HG03342 (cell line): ENCODE results near the gene ZNF292.
"Not testable (repeated sequence)": the region's sequence is repeated elsewhere in the genome, so short reads cannot be mapped to it uniquely, and the experiment has no call there.

Experiments used
- ATAC-seq: cut with Tn5 transposase; IDR thresholded peaks from one replicate; pipeline ENCODE4 v1.9.1; 2021; ENCODE audit warnings: mild to moderate bottlenecking, moderate library complexity; ENCODE audit not compliant: unreplicated experiment

Gene ZNF292

DNA sequence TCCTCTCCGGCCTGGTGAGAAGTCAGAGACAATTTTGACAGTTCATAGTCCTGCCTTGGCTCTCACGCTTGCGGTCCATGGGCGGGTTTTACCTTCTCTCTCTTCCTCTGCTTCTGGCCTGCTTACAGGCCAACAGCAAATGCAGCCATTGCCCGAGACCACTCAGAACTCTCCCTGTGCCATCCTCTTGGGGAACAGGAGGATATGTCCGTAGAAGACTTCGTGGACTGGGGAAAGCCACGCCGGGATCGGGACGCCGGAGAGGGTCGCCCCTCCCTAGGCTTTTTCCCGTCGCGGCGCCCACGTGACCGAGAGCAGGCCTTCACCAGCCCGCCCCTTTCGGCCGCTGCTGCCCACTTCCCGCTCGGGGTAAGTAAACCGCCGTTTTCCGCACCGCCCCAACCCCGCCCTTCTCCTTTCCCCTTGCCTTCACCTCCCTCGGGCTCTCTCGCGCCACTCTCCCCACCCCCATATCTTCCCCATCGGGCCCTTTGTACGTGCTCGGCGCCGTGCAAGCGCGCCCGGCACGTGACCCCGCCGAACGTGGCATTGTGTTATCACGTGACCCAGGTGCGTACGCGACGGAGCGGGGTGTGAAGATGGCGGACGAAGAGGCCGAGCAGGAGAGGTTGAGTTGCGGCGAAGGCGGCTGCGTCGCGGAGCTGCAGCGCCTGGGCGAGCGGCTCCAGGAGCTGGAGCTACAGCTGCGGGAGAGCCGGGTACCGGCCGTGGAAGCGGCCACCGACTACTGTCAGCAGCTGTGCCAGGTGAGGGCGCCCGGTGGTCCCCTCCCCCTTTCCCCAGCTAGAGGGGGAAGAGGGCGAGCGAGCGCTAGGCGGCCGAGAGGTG, at the start of gene ZNF292:
Gene ZNF292, plus strand, starts transcription at position 573 of the 849 bp plus-strand sequence. Its CDS starts 27 bp downstream, at position 600.
- peak; percentile 76 for ATAC-seq

DNA sequence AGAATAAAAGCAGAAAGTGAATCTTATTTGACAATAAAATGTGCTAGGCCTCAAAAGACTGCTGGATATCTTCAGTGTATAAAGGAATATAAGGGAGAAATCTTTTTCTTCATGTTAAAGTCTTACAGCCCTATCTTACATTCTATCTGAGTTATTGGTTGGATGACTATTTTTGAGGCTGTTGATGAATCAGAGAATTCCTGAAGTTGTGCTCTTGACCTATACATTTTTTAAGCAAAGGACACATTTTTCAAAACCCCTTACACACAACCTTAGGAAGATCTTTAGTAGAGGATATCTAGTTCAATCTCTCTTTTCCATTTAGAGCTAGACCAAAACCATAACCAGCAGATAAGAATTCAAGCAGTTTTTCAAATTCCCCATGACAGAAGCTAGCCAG, 49.5 kb upstream of the ZNF292 start:
- no peak for ATAC-seq

DNA sequence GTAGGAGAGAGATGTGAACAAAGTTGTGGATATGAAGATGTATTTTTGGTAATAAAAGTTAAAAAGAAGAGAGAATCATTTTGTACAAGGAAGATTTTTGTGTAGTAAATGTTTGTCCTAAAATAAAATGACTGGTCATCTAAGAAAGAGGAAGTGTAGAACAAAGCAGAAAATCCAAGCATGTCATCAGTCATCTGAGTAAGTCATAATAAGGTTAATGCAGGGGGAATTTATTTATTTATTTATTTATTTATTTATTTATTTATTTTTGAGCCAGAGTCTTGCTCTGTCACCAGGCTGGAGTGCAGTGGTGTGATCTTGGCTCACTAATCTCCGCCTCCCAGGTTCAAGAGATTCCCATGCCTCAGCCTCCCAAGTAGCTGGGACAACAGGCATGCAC, 44.7 kb upstream of the ZNF292 start:
- ATAC-seq = no peak

DNA sequence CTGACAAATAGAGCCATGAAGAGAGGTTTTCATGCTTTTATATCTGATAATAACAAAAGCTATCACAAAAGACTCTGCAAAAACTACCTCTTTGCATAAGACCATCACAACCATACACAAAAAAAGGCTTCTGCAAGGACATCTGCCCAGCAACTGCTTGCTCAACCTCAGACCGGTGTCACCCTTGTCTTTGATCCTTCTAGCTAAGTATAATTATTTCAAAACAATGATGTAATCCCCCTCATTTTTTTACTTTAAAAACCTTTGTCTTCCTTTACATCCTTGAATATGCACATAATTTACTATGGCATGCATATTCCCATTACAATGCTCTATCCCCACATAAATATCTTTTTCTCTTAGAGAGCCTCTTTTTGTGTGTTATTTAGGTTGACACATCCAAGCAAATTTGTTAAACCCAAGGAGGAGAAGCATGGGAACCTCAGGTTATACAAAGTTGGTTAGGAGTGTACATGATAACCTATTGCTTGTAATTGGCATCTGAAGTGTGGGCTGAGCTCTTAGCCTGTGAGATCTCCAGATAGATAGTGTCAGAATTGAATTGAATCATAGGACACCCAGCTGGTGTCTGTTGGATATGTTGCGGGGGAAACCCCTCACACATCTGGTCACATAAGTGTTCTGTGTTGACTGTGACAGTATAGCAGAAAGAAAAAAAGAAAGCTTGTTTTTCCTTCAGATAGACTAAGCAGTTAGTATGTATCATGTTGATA, 39.8 kb upstream of the ZNF292 start:
- peak; percentile 89 for ATAC-seq

DNA sequence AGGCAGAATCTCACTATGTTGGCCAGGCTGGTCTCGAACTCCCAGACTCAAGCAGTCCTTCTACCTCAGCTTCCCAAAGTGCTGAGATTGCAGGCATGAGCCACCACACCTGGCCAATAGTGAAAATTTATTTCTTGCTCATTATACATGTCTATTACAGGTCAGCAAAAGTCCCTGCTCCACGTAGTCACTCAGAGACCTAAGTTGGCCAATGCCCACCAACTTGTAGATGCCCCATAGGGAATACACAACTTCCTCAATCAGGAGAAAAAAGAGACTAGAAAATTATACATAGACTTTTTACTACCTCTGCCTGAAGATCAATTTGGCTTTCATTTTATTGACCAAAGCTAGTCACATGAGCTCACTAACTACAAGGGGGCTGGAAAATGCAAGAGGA, 38.4 kb upstream of the ZNF292 start:
- ATAC-seq = no peak

- ATAC-seq = no peak
Measured at GRCh38 chr6:87118054-87118453, 37.3 kb upstream of the ZNF292 start.

GRCh38 chr6:87122477-87122876, 32.9 kb upstream of the ZNF292 start:
- no peak for ATAC-seq

GRCh38 chr6:87124074-87124473, 31.3 kb upstream of the ZNF292 start:
- ATAC-seq = no peak

DNA sequence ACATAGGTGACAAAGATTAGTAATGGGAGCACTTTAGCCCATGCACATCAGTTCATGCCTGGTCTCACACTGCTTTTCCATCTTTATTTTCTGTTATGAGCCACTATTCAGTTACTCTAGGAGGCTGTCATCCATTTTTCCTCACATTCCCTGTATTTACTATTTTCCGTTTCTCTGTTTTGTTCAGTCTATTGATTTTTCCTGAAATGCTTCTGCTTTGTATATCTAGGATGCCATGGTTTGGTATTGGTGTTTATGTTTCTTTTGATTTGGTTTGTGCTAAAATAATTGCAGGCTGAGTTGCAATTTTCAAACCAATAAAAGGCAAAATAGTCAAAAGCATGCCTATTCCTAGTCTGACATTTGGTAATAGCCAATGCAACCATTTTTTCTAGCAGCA, 28.9 kb upstream of the ZNF292 start:
- ATAC-seq = no peak

DNA sequence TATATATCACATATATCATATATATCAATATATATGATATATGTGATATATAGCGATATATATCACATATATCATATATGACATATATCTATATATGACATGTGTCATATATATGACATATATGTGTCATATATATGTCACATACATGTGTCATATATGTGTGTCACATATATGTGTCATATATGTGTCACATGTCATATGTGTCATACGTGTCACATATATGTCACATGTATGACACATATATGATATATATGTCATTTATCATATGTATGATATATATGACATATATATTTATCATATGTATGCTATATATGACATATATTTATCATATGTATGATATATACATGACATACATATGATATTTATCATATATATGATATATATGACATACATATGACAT, 27.6 kb upstream of the ZNF292 start:
- ATAC-seq = no peak

- ATAC-seq = no peak
Measured at GRCh38 chr6:87136963-87137362, 18.4 kb upstream of the ZNF292 start.

DNA sequence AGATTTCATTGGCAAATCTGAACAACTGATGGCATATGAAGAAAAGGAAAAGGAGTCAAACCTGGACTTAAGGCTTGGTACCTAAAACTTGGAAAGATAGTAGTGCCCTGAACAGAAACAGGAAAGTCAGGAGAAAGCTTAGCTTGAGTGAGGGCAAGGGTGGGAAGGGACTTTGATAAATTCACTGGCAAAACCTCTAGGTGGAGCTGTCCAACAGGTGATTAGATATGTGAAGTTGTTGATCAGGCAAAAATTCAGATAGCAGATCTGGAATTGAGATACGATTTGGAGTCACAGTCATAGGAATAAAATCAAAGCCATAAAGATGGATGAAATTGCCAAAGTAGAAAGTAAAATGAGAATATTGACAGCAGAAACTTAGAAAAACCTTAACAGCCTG, 16.1 kb upstream of the ZNF292 start:
- peak; percentile 62 for ATAC-seq

DNA sequence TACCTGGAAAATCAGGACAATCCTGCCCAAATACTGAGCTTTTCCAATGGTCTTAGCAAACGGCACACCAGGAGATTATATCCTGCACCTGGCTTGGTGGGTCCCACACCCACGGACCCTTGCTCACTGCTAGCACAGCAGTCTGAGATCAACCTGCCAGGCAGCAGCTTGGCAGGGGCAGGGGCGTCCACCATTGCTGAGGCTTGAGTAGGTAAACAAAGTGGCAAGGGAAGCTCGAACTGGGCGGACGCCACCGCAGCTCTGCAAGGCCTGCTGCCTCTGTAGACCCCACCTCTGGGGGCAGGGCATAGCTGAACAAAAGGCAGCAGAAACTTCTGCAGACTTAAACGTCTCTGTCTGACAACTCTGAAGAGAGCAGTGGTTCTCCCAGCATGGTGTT, 15.4 kb upstream of the ZNF292 start:
- not testable (repeated sequence) for ATAC-seq

DNA sequence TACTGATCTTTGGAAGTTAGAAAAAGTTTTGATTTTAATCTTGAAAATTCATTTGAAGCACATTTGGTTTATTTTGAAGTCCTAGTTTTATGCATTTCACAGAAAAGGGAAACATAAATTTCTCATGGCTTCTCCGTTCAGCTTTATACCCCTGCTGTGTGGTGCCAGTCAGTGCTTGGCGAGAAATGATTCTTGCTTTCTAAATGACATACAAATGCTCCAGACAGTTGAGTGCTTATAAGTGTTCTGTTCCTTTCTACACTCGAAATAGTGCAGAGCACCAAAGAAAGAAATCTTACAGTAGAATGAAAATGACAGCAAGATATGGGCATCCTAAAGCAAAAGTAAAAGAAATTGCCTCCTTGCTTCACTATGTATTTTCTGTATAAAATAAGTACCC, 9.0 kb upstream of the ZNF292 start:
- ATAC-seq = peak; percentile 56

- ATAC-seq = no peak
Measured at GRCh38 chr6:87150406-87150805, 5.0 kb upstream of the ZNF292 start.

DNA sequence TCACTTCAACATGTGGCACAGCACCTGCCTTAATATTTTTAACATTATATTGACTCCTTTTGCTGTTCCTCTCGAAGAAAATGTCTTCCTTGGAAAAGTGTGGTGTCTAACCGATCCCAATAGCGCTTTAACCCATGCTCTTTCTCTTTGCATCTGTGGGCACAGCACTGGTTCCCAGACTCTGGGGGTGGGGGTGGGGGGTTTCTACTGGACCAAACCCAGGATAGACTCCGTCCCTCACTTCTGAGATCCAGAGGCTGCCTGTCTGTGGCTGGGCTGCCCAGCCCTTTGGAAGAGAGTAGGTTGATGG, 3.9 kb upstream of the ZNF292 start:
- ATAC-seq = no peak

DNA sequence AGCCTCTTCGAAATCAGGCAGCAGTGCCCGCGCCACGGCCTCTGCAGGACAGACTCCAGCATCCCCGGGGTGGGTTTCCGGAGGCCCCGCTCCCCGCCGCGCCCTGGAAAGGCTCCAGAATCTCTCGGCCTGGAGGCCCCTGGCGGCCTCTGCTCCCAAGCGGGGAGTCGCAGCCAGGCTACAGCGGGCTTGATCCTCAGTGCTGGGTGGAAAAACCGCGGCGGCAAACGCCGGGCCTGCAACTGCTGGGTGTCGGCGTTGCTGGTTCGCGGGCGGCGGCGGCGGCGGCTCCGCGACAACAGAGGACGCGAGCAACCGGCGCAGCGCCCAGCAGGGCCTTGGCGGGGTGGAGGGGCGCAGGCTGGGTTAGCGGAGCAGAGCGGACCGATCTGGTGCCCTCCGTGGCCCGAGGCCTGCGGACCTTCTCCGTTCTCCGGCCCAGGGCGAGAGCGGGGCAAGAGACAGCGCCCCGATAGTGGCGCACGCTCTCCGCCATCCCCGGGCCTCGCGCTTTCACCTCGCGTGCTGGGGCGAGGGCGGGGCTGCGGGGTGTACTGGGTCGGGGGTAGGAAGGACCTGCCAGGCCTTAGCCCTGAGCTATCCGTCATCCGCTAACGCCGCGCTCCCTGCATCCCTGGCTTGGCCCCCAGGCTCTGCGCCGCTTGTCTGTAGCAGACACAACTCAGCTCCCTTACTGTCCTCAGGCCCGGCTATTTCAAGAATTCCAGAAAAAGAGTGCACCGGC, 3.4 kb upstream of the ZNF292 start:
- peak; percentile 35 for ATAC-seq

- no peak for ATAC-seq
Measured at GRCh38 chr6:87152526-87152955, 2.8 kb upstream of the ZNF292 start.

- peak; percentile 0 for ATAC-seq
Measured at GRCh38 chr6:87154641-87154992, 748 bp upstream of the ZNF292 start.

GRCh38 chr6:87155842-87156815, 764 bp downstream of the ZNF292 start:
- ATAC-seq = no peak

GRCh38 chr6:87157596-87157995, 2.2 kb downstream of the ZNF292 start:
- ATAC-seq = not testable (repeated sequence)
